DMS79 (cell line): ENCODE measurements around the gene BMPER.

Source experiments
- DNase-seq: peaks from one replicate; lab custom pipeline; 2025; lab: John Stamatoyannopoulos, UW

BMPER gene

DNA sequence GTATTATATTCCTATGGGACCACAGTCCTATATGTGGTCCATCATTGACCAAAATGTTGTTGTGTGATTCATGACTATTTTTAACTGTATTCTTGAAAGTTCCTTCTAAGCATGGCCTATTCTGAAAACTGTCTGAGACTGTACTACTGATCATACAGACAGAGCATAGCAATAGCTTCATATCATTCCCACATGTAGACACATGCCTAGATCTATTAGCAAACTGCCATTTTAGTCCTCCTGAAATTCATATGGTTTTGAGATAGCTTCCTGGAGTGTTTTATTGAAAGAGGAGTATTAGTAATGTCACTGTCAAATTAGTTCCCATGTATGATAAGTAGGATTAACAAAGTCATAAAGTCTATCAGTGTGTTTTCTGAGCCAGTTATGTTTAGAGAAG lies 157.5 kb downstream of the BMPER start:
- DNase-seq = no peak

DNA sequence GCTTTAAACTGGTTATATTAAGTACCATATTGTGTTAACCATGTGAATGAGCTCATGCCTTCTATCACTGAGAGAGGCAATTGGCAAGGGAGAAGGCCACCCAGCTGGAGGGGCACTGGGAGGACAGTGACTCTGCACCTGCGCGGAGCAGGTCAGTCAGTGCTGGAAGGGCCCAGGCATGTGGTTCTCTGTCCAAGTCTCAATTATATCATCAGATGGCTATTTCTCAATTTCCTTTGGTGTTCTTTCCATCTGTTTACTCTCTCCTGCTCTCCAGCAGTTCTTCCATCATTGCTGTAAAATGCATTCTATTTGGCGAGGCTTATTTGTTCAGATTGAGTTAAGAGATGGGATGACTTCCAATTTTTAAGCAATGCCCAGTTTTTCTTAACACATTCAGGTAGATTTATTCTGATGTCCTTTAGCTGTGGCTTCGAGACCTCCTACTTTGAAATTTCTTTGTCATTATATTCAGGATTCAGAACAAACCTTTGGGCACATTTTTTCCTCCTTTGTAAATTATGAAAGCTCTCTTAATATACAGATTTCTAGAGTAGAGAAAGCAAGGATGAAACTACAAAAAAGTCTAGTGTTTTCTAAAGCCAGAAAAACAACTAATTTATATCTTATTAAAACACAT lies 159.3 kb downstream of the BMPER start:
- DNase-seq = no peak

DNA sequence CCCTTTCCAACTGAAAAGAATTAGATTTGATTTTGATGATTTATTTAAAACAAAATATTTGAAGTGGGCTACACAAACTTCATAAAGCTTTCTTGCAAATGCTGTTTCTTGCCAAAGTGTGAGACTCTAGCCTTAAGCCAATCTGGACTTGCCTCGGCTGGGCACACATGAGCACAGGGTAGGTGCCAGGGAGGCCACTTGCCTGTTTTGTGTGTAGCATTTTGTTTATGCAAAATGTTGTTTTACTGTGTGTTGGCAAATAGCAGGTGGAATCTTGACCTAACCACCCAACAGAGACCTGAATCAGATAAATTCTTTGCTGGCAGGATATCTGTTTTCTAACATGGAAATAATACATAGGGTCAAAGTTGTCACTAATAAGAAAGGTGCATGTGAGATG lies 161.1 kb downstream of the BMPER start:
- DNase-seq = no peak

DNA sequence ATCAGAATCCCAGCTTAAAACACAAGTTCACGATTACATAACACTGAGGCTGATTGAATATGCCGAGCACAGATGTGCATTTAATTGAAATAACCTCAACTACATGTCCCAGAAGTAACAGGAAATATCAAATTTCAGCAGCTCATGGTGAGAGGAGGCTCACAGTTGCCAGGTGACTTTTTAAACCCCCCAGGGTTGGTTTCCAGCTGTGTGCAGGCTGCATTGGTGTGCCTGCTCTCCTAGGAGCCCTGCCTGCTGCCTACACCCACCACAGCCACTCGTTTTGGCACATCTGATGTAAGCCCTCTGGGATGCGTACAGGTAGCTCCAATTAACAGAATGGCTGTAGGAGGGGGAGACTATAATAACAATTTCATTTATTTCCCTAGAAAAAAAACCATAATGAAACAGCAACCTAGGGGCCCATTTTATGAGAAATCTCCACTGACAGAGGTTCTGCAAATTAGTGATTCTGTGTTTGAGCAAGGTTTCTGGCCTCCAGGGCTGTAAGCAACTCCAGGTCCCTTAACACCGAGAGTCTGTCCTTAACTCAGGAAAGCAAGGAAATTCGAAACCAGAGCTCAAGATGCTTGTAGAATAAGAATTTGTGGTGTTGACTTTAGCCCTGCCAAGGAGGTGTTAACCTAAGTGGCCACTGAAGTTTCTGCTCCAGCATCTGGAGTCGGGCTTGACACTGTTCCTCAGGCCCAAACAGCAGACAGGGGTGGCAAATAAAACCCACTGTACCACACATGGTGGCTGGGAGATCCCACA lies 161.9 kb downstream of the BMPER start:
- DNase-seq = no peak

DNA sequence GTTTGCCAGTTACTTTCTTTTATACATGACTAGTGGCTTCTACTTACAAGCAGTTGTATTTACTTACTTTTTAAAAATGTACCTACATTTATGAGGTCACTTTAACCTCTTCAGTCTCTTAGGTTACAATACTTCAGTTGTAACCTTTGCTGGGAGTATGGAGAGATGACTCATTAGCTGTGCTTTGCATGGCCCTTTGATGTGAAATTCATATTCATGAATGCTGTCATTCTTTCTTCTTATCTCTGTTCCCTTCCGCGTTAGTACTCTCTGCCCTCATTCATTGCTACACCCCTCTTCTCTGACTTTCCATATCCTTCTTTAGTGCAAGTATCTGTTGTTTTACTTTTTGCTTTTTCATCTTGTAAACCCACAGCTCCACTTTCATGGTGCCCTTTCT lies 164.3 kb downstream of the BMPER start:
- DNase-seq = no peak

DNA sequence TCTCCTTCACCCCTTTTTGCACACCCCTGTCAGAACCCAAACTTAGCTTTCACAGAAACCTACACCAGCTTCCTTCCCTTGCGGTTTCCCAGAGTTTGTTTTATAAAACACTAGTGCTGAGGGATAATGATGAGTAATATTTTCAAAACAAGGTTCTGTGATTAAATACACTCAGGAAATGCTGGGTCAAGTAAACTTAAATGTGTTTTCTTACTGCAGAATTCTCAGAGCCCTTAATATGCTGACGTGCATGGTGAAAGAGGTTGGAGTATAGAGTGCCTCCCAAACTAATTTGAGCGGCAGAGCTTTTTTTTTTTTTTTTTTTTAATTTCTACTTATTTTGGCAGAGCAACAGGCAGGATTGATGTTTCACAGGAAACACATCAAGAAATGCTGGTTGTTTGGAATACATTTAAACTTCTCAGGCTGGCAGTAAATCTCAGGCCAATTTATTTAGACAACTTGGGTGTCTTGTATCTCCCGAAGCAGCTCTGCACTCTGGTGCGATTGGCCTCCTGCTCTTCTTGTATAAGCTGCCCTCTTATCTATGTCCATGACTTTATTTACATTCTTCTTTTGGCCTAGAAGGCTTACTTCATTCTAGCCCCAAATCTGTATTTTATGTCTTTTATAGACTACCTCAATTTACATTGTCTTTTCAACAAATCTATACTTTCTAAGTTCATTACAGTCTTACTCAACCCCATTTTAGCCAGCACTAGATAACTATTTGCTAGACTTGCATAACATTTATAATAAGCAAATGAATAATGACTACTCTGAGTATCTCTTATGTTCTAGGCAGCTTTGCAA lies 165.4 kb downstream of the BMPER start:
- DNase-seq = no peak

DNA sequence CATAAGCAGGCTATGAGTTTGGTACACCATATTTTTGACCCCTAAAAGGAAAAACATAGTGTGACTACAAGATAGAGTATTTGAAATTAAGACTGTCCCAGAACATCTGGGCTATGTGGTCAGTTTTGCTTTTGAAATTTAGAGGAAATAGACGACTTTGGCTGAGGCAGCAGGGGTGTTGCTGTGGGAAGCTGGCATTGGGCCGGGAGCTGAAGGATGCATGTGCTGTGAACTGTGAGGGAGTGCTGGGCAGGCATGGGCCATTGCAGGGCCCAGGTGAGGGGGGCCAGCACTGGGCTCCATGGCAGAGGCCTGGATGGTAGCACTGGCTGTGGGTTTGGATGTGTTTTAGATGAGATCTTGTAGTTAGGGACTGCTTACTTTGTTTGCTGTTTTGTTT lies 168.3 kb downstream of the BMPER start:
- DNase-seq = no peak

DNA sequence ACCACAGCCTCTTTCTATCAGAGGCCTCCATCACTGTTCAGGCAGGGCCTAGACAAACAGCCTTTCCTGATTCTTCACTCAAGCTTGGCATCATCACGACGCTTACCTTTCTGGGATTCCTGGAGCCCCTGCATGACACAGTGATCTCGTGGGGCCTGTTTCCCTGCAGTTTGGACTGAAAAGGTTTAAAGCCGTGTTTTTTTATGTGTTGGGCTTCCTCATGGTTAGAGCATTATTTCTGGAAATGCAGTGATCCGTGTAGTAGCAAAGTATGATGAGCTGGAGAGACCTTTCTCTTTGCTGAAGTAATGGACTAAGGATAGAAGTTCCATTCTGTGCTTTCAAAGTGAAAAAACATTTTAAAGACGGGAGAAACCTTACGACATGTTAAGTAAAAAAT lies 169.1 kb downstream of the BMPER start:
- no peak for DNase-seq

DNA sequence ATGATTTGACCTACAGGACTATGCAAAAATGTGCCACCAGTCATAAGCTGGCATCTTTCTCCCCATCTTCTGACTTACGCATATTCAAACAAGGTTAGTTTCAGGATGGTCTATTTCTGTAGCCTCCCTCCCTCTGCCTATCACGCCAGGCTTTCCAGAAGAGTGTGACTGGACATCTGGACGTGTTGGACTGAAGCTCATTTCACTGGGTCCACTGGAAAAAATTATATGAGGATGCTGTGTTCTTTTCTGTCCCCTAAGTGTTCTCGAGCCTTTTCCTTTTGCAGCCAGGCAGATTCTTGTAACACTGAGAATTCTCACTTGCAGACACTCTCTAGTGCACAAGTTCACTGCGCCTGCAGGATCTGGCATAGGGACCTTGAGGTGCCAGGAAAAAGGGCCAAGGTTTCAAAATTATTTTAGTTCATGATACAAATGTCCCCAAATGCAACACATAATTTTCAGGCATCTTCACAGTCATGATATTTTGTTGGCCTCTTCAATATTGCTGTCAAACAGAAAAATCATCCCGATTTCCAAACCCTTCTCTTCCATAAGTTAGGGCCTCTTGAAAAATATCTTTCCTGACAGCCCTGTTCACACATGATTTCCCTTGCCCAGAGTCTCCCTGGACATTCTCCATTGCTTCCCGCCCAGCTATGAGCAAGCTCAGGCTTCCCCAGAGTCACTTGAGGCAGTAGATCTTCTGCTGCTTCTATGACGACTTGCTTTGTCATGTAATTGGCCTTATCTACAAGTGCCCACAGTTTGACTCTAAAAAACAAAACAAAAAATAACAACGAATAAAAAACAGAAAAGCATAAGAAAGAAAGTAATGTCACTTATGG lies 170.4 kb downstream of the BMPER start:
- no peak for DNase-seq

DNA sequence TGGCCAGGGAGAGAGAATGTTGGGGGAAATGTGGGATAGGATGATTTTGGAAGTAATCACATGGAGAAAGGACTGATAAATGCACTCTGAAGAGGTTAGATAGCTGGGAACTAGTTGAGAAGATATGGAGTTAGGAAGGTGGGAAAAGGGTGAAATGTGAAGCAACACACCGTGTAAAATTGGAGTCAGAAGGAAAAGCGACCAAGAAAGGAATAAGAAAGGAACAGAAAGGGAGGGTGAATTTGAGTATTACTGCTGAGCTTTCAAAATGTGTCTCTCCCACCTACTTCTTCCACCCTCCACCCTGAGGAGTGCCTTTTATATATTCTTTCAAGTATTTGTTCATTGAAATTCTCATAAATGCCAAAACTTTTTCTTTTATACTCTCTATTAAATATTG lies 171.8 kb downstream of the BMPER start:
- no peak for DNase-seq

DNA sequence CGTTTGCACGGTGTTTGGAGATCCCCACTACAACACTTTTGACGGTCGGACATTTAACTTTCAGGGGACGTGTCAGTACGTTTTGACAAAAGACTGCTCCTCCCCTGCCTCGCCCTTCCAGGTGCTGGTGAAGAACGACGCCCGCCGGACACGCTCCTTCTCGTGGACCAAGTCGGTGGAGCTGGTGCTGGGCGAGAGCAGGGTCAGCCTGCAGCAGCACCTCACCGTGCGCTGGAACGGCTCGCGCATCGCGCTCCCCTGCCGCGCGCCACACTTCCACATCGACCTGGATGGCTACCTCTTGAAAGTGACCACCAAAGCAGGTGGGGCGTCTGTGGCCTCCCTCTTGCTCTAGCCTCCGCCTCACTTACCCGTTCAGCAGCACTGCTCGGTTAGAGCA lies 173.5 kb downstream of the BMPER start:
- no peak for DNase-seq

DNA sequence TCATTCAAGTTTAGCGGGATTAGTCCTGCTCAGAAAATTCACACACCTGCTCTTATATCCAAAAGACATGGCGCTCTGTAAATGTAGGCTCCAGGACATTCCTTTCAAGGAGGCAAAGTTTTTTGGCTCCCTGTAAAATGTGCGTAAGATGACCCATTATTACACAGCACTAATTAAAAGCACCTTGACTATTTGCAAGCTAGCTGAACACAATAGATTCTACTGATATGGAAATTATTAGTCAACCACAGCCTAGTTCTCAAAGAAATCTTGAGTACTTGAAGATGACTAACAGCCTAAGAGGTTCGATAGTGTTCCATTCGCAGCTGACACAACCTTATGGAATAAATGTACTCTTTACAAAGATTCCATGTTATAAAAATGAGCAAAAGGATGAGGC lies 175.2 kb downstream of the BMPER start:
- no peak for DNase-seq

DNA sequence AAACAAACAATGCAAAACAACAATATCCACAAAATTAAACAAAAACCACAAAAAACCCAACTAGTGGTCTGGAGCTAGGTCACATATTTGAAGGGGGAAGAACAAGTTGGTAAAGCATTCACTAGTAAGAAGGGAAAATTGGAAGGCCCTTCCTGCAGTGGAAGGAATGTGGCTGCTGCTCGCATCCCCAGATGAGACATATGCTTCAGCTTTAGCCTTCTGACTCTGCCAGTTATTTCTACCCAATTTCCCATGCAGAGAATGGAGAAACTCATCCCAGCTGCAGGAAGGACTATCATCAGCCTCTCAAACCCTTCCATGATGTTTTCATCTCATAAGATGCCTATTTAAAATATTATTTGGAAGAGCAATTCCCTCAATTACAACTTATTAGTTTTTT lies 176.6 kb downstream of the BMPER start:
- DNase-seq = no peak

DNA sequence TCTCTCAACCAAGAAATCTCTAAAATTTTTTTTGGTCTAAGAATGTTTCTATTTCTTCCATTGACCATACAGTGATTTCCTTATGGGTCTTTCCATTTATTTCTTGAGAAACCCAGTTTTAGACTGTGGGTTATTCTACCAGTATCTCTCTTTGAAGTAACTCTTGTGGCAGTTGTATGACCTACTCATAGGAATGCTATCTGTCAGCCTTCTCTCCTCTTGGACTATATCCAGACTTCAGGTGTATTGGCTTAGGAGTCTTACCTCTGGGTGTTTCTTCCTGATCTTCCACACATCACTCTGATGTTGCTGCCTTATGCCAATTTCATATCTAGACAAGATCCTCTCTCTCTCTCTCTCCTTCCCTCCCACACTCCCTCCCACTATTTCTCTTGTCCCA lies 178.1 kb downstream of the BMPER start:
- DNase-seq = no peak

DNA sequence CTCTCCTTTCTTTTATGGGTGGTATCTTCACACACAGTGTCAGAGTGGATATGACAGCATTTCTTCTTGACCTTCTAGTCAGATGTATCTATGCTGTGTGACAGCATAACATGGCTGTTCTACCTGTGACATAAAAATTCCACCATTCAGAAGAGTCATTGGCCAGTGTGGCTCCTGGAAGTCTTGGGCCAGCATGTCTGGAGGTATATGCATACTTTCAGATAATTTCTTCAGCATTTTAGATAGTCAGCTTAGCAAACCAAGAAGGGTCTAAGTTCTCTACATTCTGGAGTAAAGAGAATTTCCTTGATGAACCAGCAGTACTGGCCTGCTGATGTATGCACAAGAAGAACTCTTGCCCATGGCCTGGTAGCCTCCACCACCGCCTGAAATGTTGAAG lies 179.3 kb downstream of the BMPER start:
- DNase-seq = no peak

DNA sequence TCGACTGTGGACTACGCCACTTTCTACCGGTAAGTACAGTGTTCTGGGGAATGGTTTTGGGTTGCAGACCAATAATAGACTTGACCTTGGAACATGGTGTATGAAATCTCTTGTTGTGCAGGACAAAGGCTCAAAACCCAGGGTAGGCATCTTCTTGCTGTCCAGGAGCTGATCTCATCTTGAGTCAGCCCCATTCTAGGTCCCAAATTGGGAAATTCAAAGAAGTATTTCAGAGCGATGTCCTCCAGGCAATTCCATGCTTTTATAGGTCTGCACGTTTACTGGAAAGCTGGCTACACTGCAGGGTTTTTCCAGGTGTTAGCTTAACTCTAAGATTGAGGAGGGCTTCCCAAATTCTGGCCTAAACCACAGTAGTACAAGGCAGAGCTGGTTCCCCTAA lies 180.7 kb downstream of the BMPER start:
- no peak for DNase-seq

DNA sequence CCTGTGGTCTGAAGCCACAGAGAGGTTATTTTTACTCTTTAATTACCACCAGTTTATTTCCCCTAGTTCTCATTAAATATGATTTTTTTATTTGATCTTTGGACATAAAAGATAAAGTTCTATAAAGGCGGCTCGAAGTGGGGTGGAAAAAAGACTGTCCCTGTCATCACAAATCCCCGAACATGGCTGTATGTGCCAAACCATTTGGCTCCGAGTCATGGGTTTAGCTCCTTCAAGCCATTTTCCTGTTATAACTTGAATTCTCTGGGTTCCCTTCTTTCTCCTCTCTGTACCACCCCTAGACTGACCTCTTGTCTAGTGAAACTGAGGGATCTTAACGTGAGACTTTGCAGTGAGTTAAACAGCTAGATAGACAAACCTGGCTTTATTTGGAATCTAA lies 181.6 kb downstream of the BMPER start:
- DNase-seq = no peak

DNA sequence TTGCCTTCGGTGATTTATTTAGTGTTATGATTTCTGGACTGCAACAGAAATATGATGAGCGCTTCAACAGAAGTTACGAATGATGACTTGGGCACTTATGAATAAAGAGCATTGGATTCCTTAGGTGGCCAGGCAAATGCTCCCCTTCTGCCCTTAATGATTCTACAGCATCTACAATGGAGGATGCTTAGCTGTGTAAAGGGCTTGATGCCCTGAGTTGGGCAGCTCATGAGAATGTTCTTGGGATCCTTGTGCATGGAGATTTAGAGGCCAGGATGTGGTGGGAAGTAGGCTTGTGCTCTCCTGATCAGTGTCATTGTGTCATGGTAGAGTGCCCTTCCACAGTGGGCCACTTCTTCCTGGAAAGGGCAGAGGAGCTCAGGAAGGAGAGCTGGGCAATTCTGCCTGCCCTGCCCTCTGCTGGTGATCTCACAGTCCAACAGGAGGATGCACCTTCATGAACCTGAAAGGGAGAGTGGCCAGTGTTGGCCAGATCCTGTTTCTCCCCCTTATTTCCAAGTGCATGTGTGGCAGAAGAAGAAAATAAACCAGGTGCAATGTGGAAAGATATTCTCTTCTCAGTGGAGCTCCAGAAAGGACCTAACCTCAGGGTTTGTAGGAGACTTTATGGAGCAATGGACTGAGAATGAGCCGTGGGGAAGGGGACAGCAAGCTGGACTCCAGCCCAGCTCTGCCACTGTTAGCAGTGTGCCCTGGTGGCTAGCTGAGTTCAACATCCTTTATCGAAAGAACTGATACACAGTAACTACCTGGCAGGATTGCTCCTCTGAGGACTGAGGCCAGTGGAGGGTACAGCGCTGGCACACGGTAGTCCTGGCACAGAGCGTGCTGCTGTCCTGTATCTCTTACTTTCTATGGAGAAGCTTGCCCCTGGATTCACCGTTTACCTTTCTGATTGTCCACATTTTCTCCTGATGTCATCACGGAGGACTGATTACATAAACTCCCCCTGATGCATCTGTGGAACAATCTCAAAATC lies 182.9 kb downstream of the BMPER start:
- no peak for DNase-seq

DNA sequence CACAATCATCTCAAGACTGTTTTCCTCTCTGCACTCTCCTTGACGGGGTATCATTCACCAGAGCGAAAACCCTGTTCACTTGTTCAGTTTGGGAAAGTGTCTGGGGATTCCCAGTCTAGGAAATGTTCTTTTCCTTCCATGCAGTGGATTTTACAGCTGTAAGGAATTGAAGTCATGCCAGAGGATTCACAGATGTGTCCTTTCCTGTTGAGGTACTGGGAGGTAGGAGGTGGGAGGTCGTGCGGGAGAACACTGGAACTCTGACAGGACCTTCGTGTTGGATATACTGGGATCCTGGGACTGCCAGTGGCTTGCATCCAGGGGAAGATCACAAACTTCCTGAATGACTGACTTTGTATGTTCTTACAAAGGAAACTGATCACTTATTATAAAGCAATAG lies 185.5 kb downstream of the BMPER start:
- no peak for DNase-seq

DNA sequence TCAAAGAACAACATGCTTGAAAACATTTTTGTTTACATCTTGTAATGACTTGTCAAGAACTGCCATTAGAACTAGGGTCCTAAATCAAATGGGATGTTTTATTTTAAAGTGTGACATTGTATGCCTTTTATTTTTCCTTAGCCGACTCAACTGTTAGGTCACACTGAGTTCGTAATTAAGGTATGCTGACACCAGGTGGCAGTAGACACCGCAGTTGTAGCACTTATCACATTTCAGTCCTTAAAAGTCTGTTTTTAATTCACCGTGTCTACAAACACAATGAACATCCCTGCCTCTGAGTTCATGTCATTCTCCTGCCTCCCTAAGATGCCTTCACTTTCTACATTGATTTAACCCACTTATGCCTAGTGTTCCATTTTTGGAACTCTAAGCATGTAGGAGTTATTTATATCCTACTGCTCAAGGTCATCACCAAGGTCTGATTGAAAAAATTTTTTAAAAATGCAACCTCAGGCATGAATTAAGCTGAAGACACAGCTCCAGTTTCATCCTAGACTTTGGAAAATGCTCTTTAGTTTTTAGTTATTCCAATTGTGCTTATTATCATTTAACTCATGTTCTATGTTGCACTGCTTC lies 186.1 kb downstream of the BMPER start:
- no peak for DNase-seq

DNA sequence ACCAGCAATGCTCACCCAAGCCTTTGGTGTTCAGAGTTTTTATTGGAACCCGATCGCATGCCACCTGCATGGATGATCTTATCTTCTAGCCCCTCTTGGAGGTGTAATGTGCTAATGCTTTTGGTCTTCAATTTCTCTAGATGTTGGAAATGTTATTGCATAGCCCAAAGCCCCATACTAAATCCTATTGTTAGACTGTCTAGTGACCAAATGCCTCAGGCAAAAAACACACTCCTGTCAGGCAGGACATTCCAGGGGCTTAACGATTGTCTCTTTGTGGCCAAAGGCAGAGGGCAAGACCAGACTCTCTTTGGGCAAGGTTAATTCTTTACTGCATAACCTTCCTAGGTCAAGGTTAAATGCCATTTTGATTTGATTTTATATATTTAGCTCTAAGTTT lies 187.9 kb downstream of the BMPER start:
- DNase-seq = no peak
